WTC11 (cell line): ENCODE data around the gene CNTNAP2. TPM values are rescaled to one million over a fixed set of nuclear protein-coding genes. Genes with fewer than 3 reads are reported as not detected.

Source experiments
- ATAC-seq: fragments of 200-7000 bp; cut with Tn5 transposase; 2 replicates; pipeline ENCODE4 v1.10.0; 2021; ENCODE audit warnings: mild to moderate bottlenecking, moderate library complexity
- CTCF ChIA-PET: fragments of 300-600 bp; sonication (Branson Sonifier 250); formaldehyde crosslinking; loops from one replicate; lab custom pipeline; 2021; ENCODE audit warnings: antibody characterized with exemption; lab: Charles Lee
- POLR2A ChIA-PET: fragments of 350-600 bp; sonication (Branson Sonifier 250); formaldehyde crosslinking; loops from one replicate; lab custom pipeline; 2021; ENCODE audit warnings: antibody characterized with exemption; lab: Charles Lee
- DNase-seq: peaks from one replicate; pipeline ENCODE4 v3.0.0; 2021; ENCODE audit warnings: low spot score
- H3K27ac Mint-ChIP-seq: 2 replicates; pipeline ENCODE4 v1.8.0; 2021; ENCODE audit warnings: mixed read lengths
- H3K27me3 Mint-ChIP-seq: 2 replicates; pipeline ENCODE4 v1.8.0; 2021; ENCODE audit warnings: low read depth, mild to moderate bottlenecking, moderate library complexity, mixed read lengths
- H3K36me3 Mint-ChIP-seq: 2 replicates; pipeline ENCODE4 v1.8.0; 2021; ENCODE audit warnings: mixed read lengths
- H3K4me1 Mint-ChIP-seq: 2 replicates; pipeline ENCODE4 v1.8.0; 2022; ENCODE audit warnings: mixed read lengths
- H3K4me3 Mint-ChIP-seq: 2 replicates; pipeline ENCODE4 v1.8.0; 2021; ENCODE audit warnings: mild to moderate bottlenecking, moderate library complexity, mixed read lengths
- H3K9me3 Mint-ChIP-seq: 2 replicates; pipeline ENCODE4 v1.8.0; 2021; ENCODE audit warnings: mixed read lengths
- CREM ChIP-seq: sonication (generic); formaldehyde crosslinking; IDR thresholded peaks from 2 replicates; pipeline ENCODE4 v1.8.1; 2022; ENCODE audit warnings: mild to moderate bottlenecking, missing genetic modification reagents, moderate library complexity
- EMX1 ChIP-seq: fragments of 250-450 bp; sonication (Bioruptor Pico); IDR thresholded peaks from 2 replicates; pipeline ENCODE4 v1.8.0; 2021; ENCODE audit warnings: mild to moderate bottlenecking
- ESRRA ChIP-seq: sonication (generic); formaldehyde crosslinking; IDR thresholded peaks from 2 replicates; pipeline ENCODE4 v1.8.1; 2022; ENCODE audit warnings: mild to moderate bottlenecking, missing genetic modification reagents, borderline replicate concordance
- FOXK1 ChIP-seq: sonication (generic); formaldehyde crosslinking; IDR thresholded peaks from 2 replicates; pipeline ENCODE4 v1.8.0; 2022; ENCODE audit warnings: mild to moderate bottlenecking, moderate library complexity, missing genetic modification reagents
- FOXP1 ChIP-seq: sonication (generic); formaldehyde crosslinking; IDR thresholded peaks from 2 replicates; pipeline ENCODE4 v1.8.0; 2022; ENCODE audit warnings: missing genetic modification reagents, mild to moderate bottlenecking, moderate library complexity, borderline replicate concordance
- IRF2 ChIP-seq: sonication (generic); formaldehyde crosslinking; IDR thresholded peaks from 2 replicates; pipeline ENCODE4 v1.8.0; 2022; ENCODE audit warnings: low read depth, missing genetic modification reagents, borderline replicate concordance
- JAZF1 ChIP-seq: fragments of 250-450 bp; sonication (Bioruptor Pico); IDR thresholded peaks from 2 replicates; pipeline ENCODE4 v1.9.0; 2021; ENCODE audit warnings: moderate library complexity, mild to moderate bottlenecking, inconsistent platforms
- MXD4 ChIP-seq: fragments of 250-450 bp; sonication (Bioruptor Pico); IDR thresholded peaks from 2 replicates; pipeline ENCODE4 v1.8.0; 2021; ENCODE audit warnings: mild to moderate bottlenecking, moderate library complexity, borderline replicate concordance
- NR1H2 ChIP-seq: sonication (generic); formaldehyde crosslinking; IDR thresholded peaks from 2 replicates; pipeline ENCODE4 v1.9.0; 2021; ENCODE audit warnings: mild to moderate bottlenecking, moderate library complexity, missing genetic modification reagents
- NR2C2 ChIP-seq: sonication (generic); formaldehyde crosslinking; IDR thresholded peaks from 2 replicates; pipeline ENCODE4 v1.8.0; 2022; ENCODE audit warnings: mild to moderate bottlenecking, missing genetic modification reagents
- SMAD3 ChIP-seq: sonication (generic); formaldehyde crosslinking; IDR thresholded peaks from 2 replicates; pipeline ENCODE4 v1.8.0; 2022; ENCODE audit warnings: missing genetic modification reagents, mild to moderate bottlenecking, borderline replicate concordance
- SMAD4 ChIP-seq: sonication (generic); formaldehyde crosslinking; IDR thresholded peaks from 2 replicates; pipeline ENCODE4 v1.8.0; 2022; ENCODE audit warnings: mild to moderate bottlenecking, missing genetic modification reagents
- ZBTB21 ChIP-seq: sonication (generic); formaldehyde crosslinking; IDR thresholded peaks from 2 replicates; pipeline ENCODE4 v1.8.1; 2023; ENCODE audit warnings: mild to moderate bottlenecking, missing genetic modification reagents, borderline replicate concordance
- ZNF219 ChIP-seq: sonication (generic); formaldehyde crosslinking; IDR thresholded peaks from 2 replicates; pipeline ENCODE4 v1.8.0; 2023; ENCODE audit warnings: missing genetic modification reagents, mild to moderate bottlenecking, borderline replicate concordance
- ZNF232 ChIP-seq: sonication (generic); formaldehyde crosslinking; IDR thresholded peaks from 2 replicates; pipeline ENCODE4 v1.8.0; 2022; ENCODE audit warnings: mild to moderate bottlenecking, missing genetic modification reagents
- ZNF396 ChIP-seq: fragments of 250-450 bp; sonication (Bioruptor Pico); IDR thresholded peaks from 2 replicates; pipeline ENCODE4 v1.8.0; 2021; ENCODE audit warnings: mild to moderate bottlenecking, moderate library complexity, borderline replicate concordance
- ZNF671 ChIP-seq: fragments of 250-450 bp; sonication (Bioruptor Pico); IDR thresholded peaks from 2 replicates; pipeline ENCODE4 v1.8.0; 2021; ENCODE audit warnings: mild to moderate bottlenecking
- ZSCAN18 ChIP-seq: fragments of 250-450 bp; sonication (Bioruptor Pico); IDR thresholded peaks from 2 replicates; pipeline ENCODE4 v2.1.2; 2022; ENCODE audit warnings: mild to moderate bottlenecking, moderate library complexity
- total RNA-seq: library from RNA; stranded (reverse); gene quantifications from 3 replicates; pipeline ENCODE4 v1.2.3, GENCODE V29; 2021
- TF ChIP-seq, protein P1 (sequence below): fragments of 250-450 bp; sonication (Bioruptor Pico); conservative IDR thresholded peaks from 2 replicates; pipeline ENCODE4 v1.9.0; 2021; ENCODE audit warnings: mild to moderate bottlenecking
- TF ChIP-seq, protein P2 (sequence below): sonication (generic); formaldehyde crosslinking; IDR thresholded peaks from 2 replicates; pipeline ENCODE4 v1.8.1; 2023; ENCODE audit warnings: mild to moderate bottlenecking, missing genetic modification reagents, moderate library complexity
- TF ChIP-seq, protein P3 (sequence below): fragments of 250-450 bp; sonication (Bioruptor Pico); IDR thresholded peaks from 2 replicates; pipeline ENCODE4 v1.9.0; 2021; ENCODE audit warnings: mild to moderate bottlenecking
- TF ChIP-seq, protein P4 (sequence below): fragments of 250-450 bp; sonication (Bioruptor Pico); IDR thresholded peaks from 2 replicates; pipeline ENCODE4 v1.9.0; 2021; ENCODE audit warnings: mild to moderate bottlenecking
- TF ChIP-seq, protein P5 (sequence below): sonication (generic); formaldehyde crosslinking; IDR thresholded peaks from 2 replicates; pipeline ENCODE4 v1.8.0; 2022; ENCODE audit warnings: mild to moderate bottlenecking, missing genetic modification reagents
- TF ChIP-seq, protein P6 (sequence below): sonication (generic); formaldehyde crosslinking; IDR thresholded peaks from 2 replicates; pipeline ENCODE4 v1.8.1; 2022; ENCODE audit warnings: low read depth, mild to moderate bottlenecking, moderate library complexity, missing genetic modification reagents, borderline replicate concordance

Gene CNTNAP2
- total RNA-seq, 1 experiment from 2014 or later, result 63.8 TPM

DNA sequence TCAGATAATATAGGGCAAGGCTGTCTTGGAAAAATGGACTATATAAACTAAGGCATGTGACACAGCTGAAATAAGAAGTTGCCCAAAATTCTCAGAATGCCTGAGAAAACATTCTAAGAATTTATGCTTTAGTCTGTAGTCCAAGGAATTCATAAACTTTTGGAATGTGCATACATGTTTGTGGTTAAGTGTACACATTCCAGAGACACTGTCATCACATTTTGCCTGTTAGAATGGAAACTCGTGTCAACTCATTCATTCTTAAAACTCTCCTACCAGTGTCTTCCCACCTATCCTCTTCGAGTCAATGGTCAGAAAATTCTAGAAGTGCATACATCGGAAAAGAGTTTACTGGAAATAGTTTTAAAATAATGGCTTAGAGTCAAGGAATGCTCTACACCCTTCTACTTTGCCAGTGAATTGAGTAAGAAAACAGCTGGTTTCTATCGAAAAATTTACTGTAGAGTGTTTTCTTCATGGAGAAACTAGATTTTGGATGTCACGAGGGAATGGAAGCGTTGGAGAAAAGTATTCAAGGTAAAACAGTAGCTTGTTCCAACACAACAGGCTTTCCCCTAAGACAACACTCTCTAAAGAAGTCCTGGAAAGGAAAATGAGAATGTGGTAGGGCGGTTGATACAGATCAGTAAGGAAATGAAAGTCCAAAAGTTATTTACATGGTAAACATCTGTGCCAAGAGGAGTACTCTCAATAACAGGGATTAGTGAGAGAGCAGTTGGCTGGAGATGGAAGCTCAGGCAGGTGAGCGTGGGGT lies 1296.4 kb downstream of the CNTNAP2 start:
- ATAC-seq, result no peak
- POLR2A ChIA-PET, result no interaction called here
- no peak for DNase-seq
- no peaks in the 10 kb centered on the region for H3K4me1 Mint-ChIP-seq
- no peak overlapping the region for H3K4me3 Mint-ChIP-seq
- TF ChIP-seq FOXK1 (CRISPR knock-in tag) (no peak), CREM (no peak), SMAD4 (CRISPR knock-in tag) (no peak), ZNF219 (CRISPR knock-in tag) (no peak), FOXP1 (CRISPR knock-in tag) (no peak), MXD4 (CRISPR knock-in tag) (no peak), SMAD3 (CRISPR knock-in tag) (no peak), ZNF671 (CRISPR knock-in tag) (no peak)
- TF ChIP-seq, protein P1, sequence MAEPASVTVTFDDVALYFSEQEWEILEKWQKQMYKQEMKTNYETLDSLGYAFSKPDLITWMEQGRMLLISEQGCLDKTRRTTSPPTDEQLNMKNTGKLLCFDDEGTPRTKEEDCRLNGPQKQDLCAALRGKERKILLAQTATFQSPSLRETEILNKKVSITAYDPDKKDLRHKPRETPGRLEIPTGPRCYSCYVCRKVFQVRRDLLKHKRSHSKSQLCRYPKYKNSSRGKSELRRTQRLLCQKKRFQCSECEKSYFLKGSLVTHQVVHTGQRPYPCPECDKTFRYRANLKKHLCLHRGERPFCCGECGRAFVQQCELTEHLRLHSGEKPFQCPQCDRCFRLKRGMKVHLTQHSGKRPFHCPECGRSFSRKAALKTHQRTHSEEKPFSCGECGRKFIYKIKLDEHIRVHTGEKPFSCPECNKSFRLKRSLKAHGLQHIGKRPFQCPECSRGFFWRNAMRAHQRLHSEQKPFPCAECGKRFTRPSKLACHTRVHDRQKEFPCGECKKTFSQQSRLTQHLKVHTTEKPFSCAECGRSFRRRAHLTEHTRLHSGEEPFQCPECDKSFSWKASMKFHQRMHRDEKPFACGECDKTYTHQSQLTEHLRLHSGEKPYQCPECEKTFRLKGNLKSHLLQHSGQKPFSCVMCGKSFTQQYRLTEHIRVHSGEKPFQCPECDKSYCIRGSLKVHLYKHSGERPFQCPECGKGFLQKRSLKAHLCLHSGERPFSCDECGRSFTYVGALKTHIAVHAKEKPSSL, result no peak
- TF ChIP-seq, protein P2, sequence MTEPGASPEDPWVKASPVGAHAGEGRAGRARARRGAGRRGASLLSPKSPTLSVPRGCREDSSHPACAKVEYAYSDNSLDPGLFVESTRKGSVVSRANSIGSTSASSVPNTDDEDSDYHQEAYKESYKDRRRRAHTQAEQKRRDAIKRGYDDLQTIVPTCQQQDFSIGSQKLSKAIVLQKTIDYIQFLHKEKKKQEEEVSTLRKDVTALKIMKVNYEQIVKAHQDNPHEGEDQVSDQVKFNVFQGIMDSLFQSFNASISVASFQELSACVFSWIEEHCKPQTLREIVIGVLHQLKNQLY, result no peak
- TF ChIP-seq, protein P3, sequence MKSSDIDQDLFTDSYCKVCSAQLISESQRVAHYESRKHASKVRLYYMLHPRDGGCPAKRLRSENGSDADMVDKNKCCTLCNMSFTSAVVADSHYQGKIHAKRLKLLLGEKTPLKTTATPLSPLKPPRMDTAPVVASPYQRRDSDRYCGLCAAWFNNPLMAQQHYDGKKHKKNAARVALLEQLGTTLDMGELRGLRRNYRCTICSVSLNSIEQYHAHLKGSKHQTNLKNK (CRISPR knock-in tag), result no peak
- no peaks in the 10 kb centered on the region; the same call in 1 of the 2 replicates for H3K27me3 Mint-ChIP-seq
- CTCF ChIA-PET, result no interaction called here
- H3K27ac Mint-ChIP-seq, result no peak overlapping the region
- H3K36me3 Mint-ChIP-seq, result 0 out of 2 replicates have a peak, but pooled peaks cover 3% of the 10 kb centered on the region
- H3K9me3 Mint-ChIP-seq, result peaks cover 26% of the 10 kb centered on the region

DNA sequence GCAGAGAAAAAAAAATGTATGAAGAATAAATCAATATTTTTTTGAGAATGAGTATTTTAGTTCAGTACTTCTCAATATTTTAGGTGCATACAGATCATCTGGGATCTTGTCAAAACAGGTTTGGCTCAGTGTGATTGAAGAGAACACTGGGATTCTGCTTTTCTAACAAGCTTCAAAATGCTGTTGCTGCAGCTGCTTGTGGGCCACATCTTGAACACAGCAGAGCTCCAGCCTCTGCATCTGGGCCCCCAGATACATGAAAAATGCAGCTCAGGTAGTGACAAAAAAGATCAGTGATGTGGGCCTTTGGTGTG lies 1296.9 kb downstream of the CNTNAP2 start:
- Mint-ChIP-seq H3K36me3 (no peaks in the 10 kb centered on the region), H3K4me3 (no peak overlapping the region), H3K27ac (no peak overlapping the region), H3K9me3 (peaks cover 23% of the 10 kb centered on the region), H3K27me3 (no peaks in the 10 kb centered on the region; the same call in 1 of the 2 replicates), H3K4me1 (peaks cover 3% of the 10 kb centered on the region; the same call in 1 of the 2 replicates)
- TF ChIP-seq, protein P4, sequence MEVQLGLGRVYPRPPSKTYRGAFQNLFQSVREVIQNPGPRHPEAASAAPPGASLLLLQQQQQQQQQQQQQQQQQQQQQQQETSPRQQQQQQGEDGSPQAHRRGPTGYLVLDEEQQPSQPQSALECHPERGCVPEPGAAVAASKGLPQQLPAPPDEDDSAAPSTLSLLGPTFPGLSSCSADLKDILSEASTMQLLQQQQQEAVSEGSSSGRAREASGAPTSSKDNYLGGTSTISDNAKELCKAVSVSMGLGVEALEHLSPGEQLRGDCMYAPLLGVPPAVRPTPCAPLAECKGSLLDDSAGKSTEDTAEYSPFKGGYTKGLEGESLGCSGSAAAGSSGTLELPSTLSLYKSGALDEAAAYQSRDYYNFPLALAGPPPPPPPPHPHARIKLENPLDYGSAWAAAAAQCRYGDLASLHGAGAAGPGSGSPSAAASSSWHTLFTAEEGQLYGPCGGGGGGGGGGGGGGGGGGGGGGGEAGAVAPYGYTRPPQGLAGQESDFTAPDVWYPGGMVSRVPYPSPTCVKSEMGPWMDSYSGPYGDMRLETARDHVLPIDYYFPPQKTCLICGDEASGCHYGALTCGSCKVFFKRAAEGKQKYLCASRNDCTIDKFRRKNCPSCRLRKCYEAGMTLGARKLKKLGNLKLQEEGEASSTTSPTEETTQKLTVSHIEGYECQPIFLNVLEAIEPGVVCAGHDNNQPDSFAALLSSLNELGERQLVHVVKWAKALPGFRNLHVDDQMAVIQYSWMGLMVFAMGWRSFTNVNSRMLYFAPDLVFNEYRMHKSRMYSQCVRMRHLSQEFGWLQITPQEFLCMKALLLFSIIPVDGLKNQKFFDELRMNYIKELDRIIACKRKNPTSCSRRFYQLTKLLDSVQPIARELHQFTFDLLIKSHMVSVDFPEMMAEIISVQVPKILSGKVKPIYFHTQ, result no peak
- TF ChIP-seq SMAD4 (CRISPR knock-in tag) (no peak), NR2C2 (CRISPR knock-in tag) (no peak), FOXP1 (CRISPR knock-in tag) (no peak), ZSCAN18 (CRISPR knock-in tag) (no peak), JAZF1 (no peak), IRF2 (CRISPR knock-in tag) (no peak), ZNF232 (CRISPR knock-in tag) (no peak), ESRRA (CRISPR knock-in tag) (no peak), NR1H2 (CRISPR knock-in tag) (no peak), EMX1 (CRISPR knock-in tag) (no peak), ZNF671 (CRISPR knock-in tag) (no peak), ZNF396 (no peak), ZBTB21 (CRISPR knock-in tag) (no peak)
- TF ChIP-seq, protein P5, sequence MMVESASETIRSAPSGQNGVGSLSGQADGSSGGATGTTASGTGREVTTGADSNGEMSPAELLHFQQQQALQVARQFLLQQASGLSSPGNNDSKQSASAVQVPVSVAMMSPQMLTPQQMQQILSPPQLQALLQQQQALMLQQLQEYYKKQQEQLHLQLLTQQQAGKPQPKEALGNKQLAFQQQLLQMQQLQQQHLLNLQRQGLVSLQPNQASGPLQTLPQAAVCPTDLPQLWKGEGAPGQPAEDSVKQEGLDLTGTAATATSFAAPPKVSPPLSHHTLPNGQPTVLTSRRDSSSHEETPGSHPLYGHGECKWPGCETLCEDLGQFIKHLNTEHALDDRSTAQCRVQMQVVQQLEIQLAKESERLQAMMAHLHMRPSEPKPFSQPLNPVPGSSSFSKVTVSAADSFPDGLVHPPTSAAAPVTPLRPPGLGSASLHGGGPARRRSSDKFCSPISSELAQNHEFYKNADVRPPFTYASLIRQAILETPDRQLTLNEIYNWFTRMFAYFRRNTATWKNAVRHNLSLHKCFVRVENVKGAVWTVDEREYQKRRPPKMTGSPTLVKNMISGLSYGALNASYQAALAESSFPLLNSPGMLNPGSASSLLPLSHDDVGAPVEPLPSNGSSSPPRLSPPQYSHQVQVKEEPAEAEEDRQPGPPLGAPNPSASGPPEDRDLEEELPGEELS, result no peak
- TF ChIP-seq, protein P6, sequence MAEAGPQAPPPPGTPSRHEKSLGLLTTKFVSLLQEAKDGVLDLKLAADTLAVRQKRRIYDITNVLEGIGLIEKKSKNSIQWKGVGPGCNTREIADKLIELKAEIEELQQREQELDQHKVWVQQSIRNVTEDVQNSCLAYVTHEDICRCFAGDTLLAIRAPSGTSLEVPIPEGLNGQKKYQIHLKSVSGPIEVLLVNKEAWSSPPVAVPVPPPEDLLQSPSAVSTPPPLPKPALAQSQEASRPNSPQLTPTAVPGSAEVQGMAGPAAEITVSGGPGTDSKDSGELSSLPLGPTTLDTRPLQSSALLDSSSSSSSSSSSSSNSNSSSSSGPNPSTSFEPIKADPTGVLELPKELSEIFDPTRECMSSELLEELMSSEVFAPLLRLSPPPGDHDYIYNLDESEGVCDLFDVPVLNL, result no peak
- no peak for DNase-seq
- ChIA-PET POLR2A (no interaction called here), CTCF (no interaction called here)
- ATAC-seq, result no peak
